Fibroblast of the aortic adventitia (primary cell): ENCODE results near the gene TNNT2. TPM values are rescaled to one million over a fixed set of nuclear protein-coding genes. Genes with fewer than 3 reads are reported as not detected.

ENCODE experiments used
- DNase-seq: peaks from one replicate; pipeline ENCODE4 v3.0.0-alpha.2; 2010; ENCODE audit warnings: low read depth
- H3K4me3 ChIP-seq: 2 replicates; pipeline ENCODE4 v1.5.1; 2011; ENCODE audit warnings: low read depth, mild to moderate bottlenecking, control low read depth, low read length, moderate library complexity
- CTCF ChIP-seq: IDR thresholded peaks from 2 replicates; pipeline ENCODE4 v1.5.1; 2011; ENCODE audit warnings: mild to moderate bottlenecking, low read length, control low read depth, inconsistent platforms; ENCODE audit not compliant: insufficient read depth
- total RNA-seq: library from RNA; depleted of rRNA; stranded (reverse); fragments of >200 nt; gene quantifications from 2 replicates; pipeline ENCODE4 v1.2.3, GENCODE V29; 2012; ENCODE audit warnings: low replicate concordance

TNNT2 gene
- total RNA-seq, 1 donor = 0.09 TPM

GRCh38 chr1:201310251-201310985 lies 67.1 kb downstream of the TNNT2 start:
- no peak for TF ChIP-seq CTCF
- DNase-seq = no peak
- no peak overlapping the region for H3K4me3 ChIP-seq

GRCh38 chr1:201309416-201309815 lies 68.1 kb downstream of the TNNT2 start:
- no peak for TF ChIP-seq CTCF
- H3K4me3 ChIP-seq = no peak overlapping the region
- DNase-seq = peak; percentile 41

Other genes starting within 250 kb of the TNNT2 start
- gene TMEM9, start 223.2 kb downstream of the TNNT2 start, total RNA-seq = 24.0 and 35.1 TPM in 2 replicates
- under 0.01 and 0.74 TPM in 2 replicates for gene IGFN1, start 186.9 kb downstream of the TNNT2 start, total RNA-seq
- under 0.01 and 0.08 TPM in 2 replicates for gene PKP1, start 94.2 kb downstream of the TNNT2 start, total RNA-seq
- not detected in 2 replicates for gene LAD1, start 21.6 kb upstream of the TNNT2 start, total RNA-seq
- 0.27 TPM in 1 of 2 replicates, not detected in the other for gene TNNI1, start 44.0 kb upstream of the TNNT2 start, total RNA-seq
- 68.6 and 164 TPM in 2 replicates for gene PHLDA3, start 91.5 kb upstream of the TNNT2 start, total RNA-seq
- gene CSRP1, start 129.4 kb upstream of the TNNT2 start, total RNA-seq = 86.9 and 120 TPM in 2 replicates
- 29.8 and 136 TPM in 2 replicates for gene NAV1, start 161.4 kb upstream of the TNNT2 start, total RNA-seq